PC-9 (cell line): ENCODE data around the gene B3GLCT.

Source experiments
- CTCF ChIP-seq: fragments of 200-600 bp; sonication (generic); conservative IDR thresholded peaks from 2 replicates; pipeline ENCODE4 v1.6.1; 2017; ENCODE audit warnings: mixed run types, antibody characterized with exemption, mild to moderate bottlenecking, moderate library complexity
- EZH2 ChIP-seq: fragments of 200-600 bp; sonication (generic); IDR thresholded peaks from 2 replicates; pipeline ENCODE4 v1.8.0; 2017; ENCODE audit warnings: antibody characterized with exemption, low read depth

- TF ChIP-seq CTCF (no peak), EZH2 (no peak)
Measured at GRCh38 chr13:31223215-31223614, 23.4 kb downstream of the B3GLCT start.
